Epithelial cell of prostate (primary cell): Measurements from ENCODE around the gene STK25.
"Not testable (repeated sequence)": the region's sequence is repeated elsewhere in the genome, so short reads cannot be mapped to it uniquely, and the experiment has no call there.

ENCODE experiments used
- DNase-seq: peaks from one replicate; pipeline ENCODE4 v3.0.0-alpha.2; 2011; ENCODE audit warnings: low read depth, low spot score
- H3K27ac ChIP-seq: fragments of 450-650 bp; 2 replicates; pipeline ENCODE4 v1.5.1; 2017; ENCODE audit warnings: mild to moderate bottlenecking

Gene STK25

GRCh38 chr2:241540771-241541561 lies 32.6 kb upstream of the STK25 start:
- H3K27ac ChIP-seq = peak overlapping the region; percentile 68
- no peak for DNase-seq

- peak overlapping the region; percentile 68 for H3K27ac ChIP-seq
- DNase-seq = no peak
Measured at GRCh38 chr2:241540401-241540770, 32.0 kb upstream of the STK25 start.

- DNase-seq = no peak
- peak overlapping the region; percentile 68 for H3K27ac ChIP-seq
Measured at GRCh38 chr2:241539616-241540374, 31.4 kb upstream of the STK25 start.

- no peak overlapping the region for H3K27ac ChIP-seq
- DNase-seq = no peak
Measured at GRCh38 chr2:241538838-241539615, 30.6 kb upstream of the STK25 start.

- no peak overlapping the region for H3K27ac ChIP-seq
- DNase-seq = no peak
Measured at GRCh38 chr2:241535871-241536655, 27.7 kb upstream of the STK25 start.

- DNase-seq = no peak
Measured at GRCh38 chr2:241534701-241535375, 26.5 kb upstream of the STK25 start.

GRCh38 chr2:241534293-241534692 lies 25.9 kb upstream of the STK25 start:
- DNase-seq = no peak
- H3K27ac ChIP-seq = no peak overlapping the region

More at GRCh38 chr2:241534701-241535375, 26.5 kb upstream of the STK25 start:
- no peak overlapping the region for H3K27ac ChIP-seq

GRCh38 chr2:241532733-241533601 lies 24.6 kb upstream of the STK25 start:
- DNase-seq = no peak
- H3K27ac ChIP-seq = no peak overlapping the region

- no peak overlapping the region for H3K27ac ChIP-seq
- DNase-seq = no peak
Measured at GRCh38 chr2:241532168-241532567, 23.8 kb upstream of the STK25 start.

- no peak overlapping the region for H3K27ac ChIP-seq
- no peak for DNase-seq
Measured at GRCh38 chr2:241531161-241531722, 22.9 kb upstream of the STK25 start.

GRCh38 chr2:241530571-241530970 lies 22.2 kb upstream of the STK25 start:
- no peak for DNase-seq
- no peak overlapping the region for H3K27ac ChIP-seq

- DNase-seq, H3K27ac ChIP-seq: not testable (repeated sequence)
Measured at GRCh38 chr2:241525818-241526780, 17.7 kb upstream of the STK25 start.

- no peak overlapping the region for H3K27ac ChIP-seq
- DNase-seq = no peak
Measured at GRCh38 chr2:241522477-241522876, 14.1 kb upstream of the STK25 start.

- no peak for DNase-seq
- H3K27ac ChIP-seq = no peak overlapping the region
Measured at GRCh38 chr2:241519669-241520068, 11.3 kb upstream of the STK25 start.

GRCh38 chr2:241517297-241517696 lies 8.9 kb upstream of the STK25 start:
- DNase-seq = no peak
- no peak overlapping the region for H3K27ac ChIP-seq

- no peak overlapping the region for H3K27ac ChIP-seq
- no peak for DNase-seq
Measured at GRCh38 chr2:241516520-241516965, 8.2 kb upstream of the STK25 start.
